Frontal cortex (tissue), 4 donors: ENCODE data around the gene TRIM17. TPM values are rescaled to one million over a fixed set of nuclear protein-coding genes. Genes with fewer than 3 reads are reported as not detected.
A peak's percentile ranks its signal among the peaks of the same experiment; 100 is the strongest.
"Not testable (repeated sequence)": the region's sequence is repeated elsewhere in the genome, so short reads cannot be mapped to it uniquely, and the experiment has no call there.

Experiments used
- DNase-seq, 2 donors: peaks; one replicate each; pipeline ENCODE4 v3.0.0; 2012; ENCODE audit warnings: low spot score in 2 of 2
- FAIRE-seq: peaks from 2 replicates; lab custom pipeline; 2012; peaks lifted over from hg19 to GRCh38; lab: Jason Lieb, UNC
- total RNA-seq: library from RNA; depleted of rRNA; stranded (reverse); fragments of >200 nt; gene quantifications from one replicate; pipeline ENCODE4 v1.2.3, GENCODE V29; 2014
- donor health status: control.
- donor health status: control.
- donor health status: control.

TRIM17 gene
- total RNA-seq, 1 donor from 2014 or later: 1.6 TPM

- no peak for FAIRE-seq
- DNase-seq: no peak
These were observed 35.7 kb upstream of the TRIM17 start for GRCh38 chr1:228452194-228453021.

- FAIRE-seq: no peak
- no peak for DNase-seq
These were observed 33.5 kb upstream of the TRIM17 start for GRCh38 chr1:228450200-228450599.

- FAIRE-seq: no peak
These were observed 31.7 kb upstream of the TRIM17 start for GRCh38 chr1:228448372-228448771.

GRCh38 chr1:228446852-228447251, 30.2 kb upstream of the TRIM17 start:
- no peak for FAIRE-seq

More at GRCh38 chr1:228448372-228448771, 31.7 kb upstream of the TRIM17 start:
- DNase-seq: no peak

GRCh38 chr1:228445843-228446650, 29.4 kb upstream of the TRIM17 start:
- FAIRE-seq (no peak), DNase-seq (peak; percentile 50 to 66)

More at GRCh38 chr1:228446852-228447251, 30.2 kb upstream of the TRIM17 start:
- DNase-seq: no peak

- no peak for FAIRE-seq
- no peak for DNase-seq
These were observed 28.8 kb upstream of the TRIM17 start for GRCh38 chr1:228445490-228445842.

GRCh38 chr1:228443395-228443794, 26.7 kb upstream of the TRIM17 start:
- FAIRE-seq (no peak), DNase-seq (no peak)

GRCh38 chr1:228440761-228441500, 24.3 kb upstream of the TRIM17 start:
- FAIRE-seq: no peak
- DNase-seq: no peak

- DNase-seq: no peak
- FAIRE-seq: no peak
These were observed 21.6 kb upstream of the TRIM17 start for GRCh38 chr1:228438266-228438665.

- FAIRE-seq (no peak), DNase-seq (no peak)
These were observed 20.8 kb upstream of the TRIM17 start for GRCh38 chr1:228437424-228437962.

GRCh38 chr1:228434689-228435088, 18.0 kb upstream of the TRIM17 start:
- FAIRE-seq: no peak
- DNase-seq: no peak

GRCh38 chr1:228433337-228434053, 16.8 kb upstream of the TRIM17 start:
- not testable (repeated sequence) for DNase-seq, FAIRE-seq

GRCh38 chr1:228430243-228430642, 13.6 kb upstream of the TRIM17 start:
- FAIRE-seq (no peak), DNase-seq (no peak)

- no peak for DNase-seq
- FAIRE-seq: no peak
These were observed 13.0 kb upstream of the TRIM17 start for GRCh38 chr1:228429698-228430097.

GRCh38 chr1:228429007-228429406, 12.3 kb upstream of the TRIM17 start:
- DNase-seq (no peak), FAIRE-seq (no peak)

- DNase-seq: no peak
- FAIRE-seq: no peak
These were observed 11.8 kb upstream of the TRIM17 start for GRCh38 chr1:228428412-228428811.

- no peak for DNase-seq
- FAIRE-seq: no peak
These were observed 10.0 kb upstream of the TRIM17 start for GRCh38 chr1:228426518-228427175.

GRCh38 chr1:228424685-228425660, 8.3 kb upstream of the TRIM17 start:
- DNase-seq: no peak
- FAIRE-seq: no peak
